DND-41 (cell line): Measurements from ENCODE around the gene YBX2.

Experiments
- CTCF ChIP-seq: IDR thresholded peaks from 2 replicates; pipeline ENCODE4 v1.5.1; 2012; ENCODE audit warnings: borderline replicate concordance, low read length, moderate library complexity, mild to moderate bottlenecking; ENCODE audit not compliant: poor library complexity, severe bottlenecking; ENCODE audit errors: extremely low read depth
- EZH2 ChIP-seq: IDR thresholded peaks from 3 replicates; pipeline ENCODE4 v1.6.1; 2012; ENCODE audit warnings: borderline replicate concordance, low read depth, mild to moderate bottlenecking, moderate library complexity, low read length, inconsistent platforms; ENCODE audit not compliant: severe bottlenecking

DNA sequence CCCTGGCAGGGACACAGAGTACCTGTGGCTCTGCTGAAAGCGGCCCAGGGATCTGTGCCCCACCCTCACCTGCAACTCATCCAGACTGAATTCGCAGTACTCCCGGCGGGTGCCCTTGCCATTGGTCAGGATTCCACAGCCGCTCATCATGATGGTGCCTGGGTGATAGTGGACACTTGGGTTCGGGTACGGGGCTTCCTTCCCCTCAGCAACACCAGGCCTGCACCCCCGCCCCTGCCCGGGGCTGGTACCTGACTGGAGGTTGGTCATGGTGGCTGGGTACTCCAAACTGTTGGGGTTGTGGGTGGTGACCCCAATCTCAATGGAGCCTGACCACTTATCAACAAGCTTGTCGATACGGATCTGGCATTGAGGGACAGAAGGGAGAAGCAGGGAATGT, 31.7 kb upstream of the YBX2 start:
- TF ChIP-seq CTCF = no peak
- no peak for TF ChIP-seq EZH2
